KMS-11 (cell line): ENCODE results near the gene LHB.

Experiments used
- H2AFZ ChIP-seq: fragments of 200-600 bp; sonication (generic); 2 replicates; pipeline ENCODE4 v1.6.1; 2016; ENCODE audit warnings: antibody characterized with exemption, mixed run types, low read depth
- H3K27ac ChIP-seq: fragments of 200-600 bp; sonication (generic); 2 replicates; pipeline ENCODE4 v1.6.1; 2016; ENCODE audit warnings: mild to moderate bottlenecking, mixed run types
- H3K27me3 ChIP-seq: fragments of 200-600 bp; sonication (generic); 2 replicates; pipeline ENCODE4 v1.6.1; 2017; ENCODE audit warnings: mild to moderate bottlenecking, low read depth, mixed run types, moderate library complexity; ENCODE audit not compliant: insufficient read depth
- H3K36me3 ChIP-seq: fragments of 200-600 bp; sonication (generic); 2 replicates; pipeline ENCODE4 v1.6.1; 2017; ENCODE audit warnings: mild to moderate bottlenecking, mixed run types; ENCODE audit not compliant: insufficient read depth
- H3K4me1 ChIP-seq: fragments of 200-600 bp; sonication (generic); 2 replicates; pipeline ENCODE4 v1.6.1; 2016; ENCODE audit warnings: mild to moderate bottlenecking, low read depth, mixed run types; ENCODE audit not compliant: poor library complexity, severe bottlenecking
- H3K4me2 ChIP-seq: fragments of 200-600 bp; sonication (generic); 2 replicates; pipeline ENCODE4 v1.7.0; 2016; ENCODE audit warnings: mild to moderate bottlenecking, mixed run types
- H3K4me3 ChIP-seq: fragments of 200-600 bp; sonication (generic); IDR thresholded peaks from 2 replicates; pipeline ENCODE4 v1.6.1; 2017; ENCODE audit warnings: low read depth, low read length, mixed read lengths; ENCODE audit not compliant: insufficient read depth
- H3K79me2 ChIP-seq: fragments of 200-600 bp; sonication (generic); 2 replicates; pipeline ENCODE4 v1.6.1; 2016; ENCODE audit warnings: low read depth, mixed run types; ENCODE audit not compliant: insufficient read depth
- H3K9ac ChIP-seq: fragments of 200-600 bp; sonication (generic); 2 replicates; pipeline ENCODE4 v1.6.1; 2016; ENCODE audit warnings: mild to moderate bottlenecking, mixed run types
- H4K20me1 ChIP-seq: fragments of 200-600 bp; sonication (generic); 2 replicates; pipeline ENCODE4 v1.6.1; 2016; ENCODE audit warnings: mild to moderate bottlenecking, mixed run types; ENCODE audit not compliant: insufficient read depth
- TF ChIP-seq, protein P1 (sequence below): fragments of 200-600 bp; sonication (generic); conservative IDR thresholded peaks from 2 replicates; pipeline ENCODE4 v1.6.1; 2017; ENCODE audit warnings: low read depth, mild to moderate bottlenecking, antibody characterized with exemption, low read length, moderate library complexity, mixed read lengths

The LHB gene

DNA sequence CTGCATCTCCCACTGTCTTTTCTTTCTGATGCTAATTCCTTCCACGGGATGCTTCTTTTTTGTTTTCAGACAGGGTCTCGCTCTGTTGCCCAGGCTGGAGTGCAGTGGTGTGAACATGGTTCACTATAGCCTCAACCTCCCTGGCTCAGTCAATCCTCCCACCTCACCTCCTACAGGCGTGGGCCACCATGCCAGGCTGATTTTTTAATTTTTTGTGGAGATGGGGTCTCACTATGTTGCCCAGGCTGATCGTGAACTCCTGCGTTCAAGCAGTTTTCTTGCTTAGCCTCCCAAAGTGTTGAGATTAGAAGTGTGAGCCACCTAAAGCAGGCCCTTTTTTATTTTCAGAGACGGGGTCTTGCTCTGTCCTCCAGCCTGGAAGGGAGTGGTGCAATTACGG, 28.6 kb downstream of the LHB start:
- H3K4me3 ChIP-seq, result no peak overlapping the region
- no peaks in the 10 kb centered on the region for H3K27me3 ChIP-seq
- H3K79me2 ChIP-seq, result peaks cover 21% of the 10 kb centered on the region; the same call in 1 of the 2 replicates
- H2AFZ ChIP-seq, result no peak overlapping the region
- no peak overlapping the region for H3K27ac ChIP-seq
- H3K36me3 ChIP-seq, result no peaks in the 10 kb centered on the region
- TF ChIP-seq, protein P1, sequence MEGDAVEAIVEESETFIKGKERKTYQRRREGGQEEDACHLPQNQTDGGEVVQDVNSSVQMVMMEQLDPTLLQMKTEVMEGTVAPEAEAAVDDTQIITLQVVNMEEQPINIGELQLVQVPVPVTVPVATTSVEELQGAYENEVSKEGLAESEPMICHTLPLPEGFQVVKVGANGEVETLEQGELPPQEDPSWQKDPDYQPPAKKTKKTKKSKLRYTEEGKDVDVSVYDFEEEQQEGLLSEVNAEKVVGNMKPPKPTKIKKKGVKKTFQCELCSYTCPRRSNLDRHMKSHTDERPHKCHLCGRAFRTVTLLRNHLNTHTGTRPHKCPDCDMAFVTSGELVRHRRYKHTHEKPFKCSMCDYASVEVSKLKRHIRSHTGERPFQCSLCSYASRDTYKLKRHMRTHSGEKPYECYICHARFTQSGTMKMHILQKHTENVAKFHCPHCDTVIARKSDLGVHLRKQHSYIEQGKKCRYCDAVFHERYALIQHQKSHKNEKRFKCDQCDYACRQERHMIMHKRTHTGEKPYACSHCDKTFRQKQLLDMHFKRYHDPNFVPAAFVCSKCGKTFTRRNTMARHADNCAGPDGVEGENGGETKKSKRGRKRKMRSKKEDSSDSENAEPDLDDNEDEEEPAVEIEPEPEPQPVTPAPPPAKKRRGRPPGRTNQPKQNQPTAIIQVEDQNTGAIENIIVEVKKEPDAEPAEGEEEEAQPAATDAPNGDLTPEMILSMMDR, result no peak
- no peak overlapping the region for H3K9ac ChIP-seq
- no peaks in the 10 kb centered on the region for H4K20me1 ChIP-seq
- peaks cover 5% of the 10 kb centered on the region for H3K4me1 ChIP-seq
- H3K4me2 ChIP-seq, result no peak overlapping the region

DNA sequence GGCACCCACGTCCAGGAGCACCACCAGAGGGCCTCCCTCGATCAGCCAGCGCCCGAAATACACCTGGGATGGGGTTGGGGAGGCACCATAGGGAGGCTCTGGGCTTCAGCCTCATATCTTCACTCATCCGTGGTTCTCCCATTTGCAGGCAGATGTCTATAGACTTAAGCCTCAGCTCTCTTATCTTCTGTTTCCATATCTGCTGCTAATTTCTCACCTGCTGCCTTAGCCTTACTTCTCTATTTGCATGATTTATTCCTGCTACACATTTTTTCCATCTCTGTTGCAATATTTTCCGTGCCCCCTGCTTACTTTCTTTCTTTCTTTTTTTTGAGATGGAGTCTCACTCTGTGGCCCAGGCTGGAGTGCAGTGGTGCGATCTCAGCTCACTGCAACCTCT, 29.6 kb downstream of the LHB start:
- H3K4me1 ChIP-seq, result peaks cover 5% of the 10 kb centered on the region
- no peaks in the 10 kb centered on the region for H3K36me3 ChIP-seq
- H3K79me2 ChIP-seq, result peaks cover 14% of the 10 kb centered on the region; the same call in 1 of the 2 replicates
- H3K27ac ChIP-seq, result no peak overlapping the region
- H2AFZ ChIP-seq, result no peak overlapping the region
- H3K27me3 ChIP-seq, result no peaks in the 10 kb centered on the region
- TF ChIP-seq, protein P1, result no peak
- no peak overlapping the region for H3K4me3 ChIP-seq
- H3K4me2 ChIP-seq, result no peak overlapping the region
- H3K9ac ChIP-seq, result no peak overlapping the region
- no peaks in the 10 kb centered on the region for H4K20me1 ChIP-seq

DNA sequence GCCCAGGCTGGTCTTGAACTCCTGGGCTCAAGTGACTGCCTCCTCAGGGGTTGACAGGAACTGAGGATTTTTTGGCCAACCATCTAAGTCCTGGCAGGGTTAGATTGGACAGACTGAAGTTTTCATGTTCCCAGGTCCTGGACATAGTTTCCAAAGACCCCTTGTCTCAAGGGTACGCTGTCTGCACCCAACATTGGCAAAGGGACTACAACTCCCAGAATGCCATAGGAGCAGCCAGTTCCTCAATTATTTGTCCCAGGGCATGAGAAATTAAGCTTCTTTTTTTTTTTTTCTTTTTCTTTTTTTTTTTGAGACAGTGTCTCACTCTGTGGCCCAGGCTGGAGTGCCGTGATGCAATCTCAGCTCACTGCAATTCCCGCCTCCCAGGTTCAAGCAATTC, 30.7 kb downstream of the LHB start:
- Histone ChIP-seq H3K4me1 (no peaks in the 10 kb centered on the region), H3K79me2 (0 out of 2 replicates have a peak, but pooled peaks cover 3% of the 10 kb centered on the region), H3K36me3 (no peaks in the 10 kb centered on the region), H3K27ac (no peak overlapping the region), H2AFZ (no peak overlapping the region), H3K4me3 (no peak overlapping the region), H3K4me2 (no peak overlapping the region), H3K9ac (no peak overlapping the region), H4K20me1 (no peaks in the 10 kb centered on the region), H3K27me3 (no peaks in the 10 kb centered on the region)
- TF ChIP-seq, protein P1, result no peak

DNA sequence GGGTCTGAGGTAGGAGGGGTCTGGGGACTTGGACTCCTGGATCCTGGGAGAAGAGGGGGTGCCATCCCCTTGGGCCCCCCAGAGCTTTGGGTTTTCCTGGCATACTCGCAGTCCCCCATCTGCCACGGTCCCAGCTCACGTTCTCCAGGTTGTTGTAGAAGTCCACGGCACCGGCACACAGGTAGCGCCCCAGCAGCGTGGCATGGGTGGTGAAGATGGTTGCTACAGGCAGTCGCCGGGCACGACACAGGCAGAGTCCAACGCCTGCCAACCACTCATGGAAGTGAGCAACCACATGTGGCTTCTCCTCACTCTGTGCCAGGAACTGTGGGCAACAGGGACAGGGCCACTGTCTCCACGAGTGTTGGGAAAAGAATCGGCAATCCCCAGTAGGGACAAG, 31.2 kb downstream of the LHB start:
- Histone ChIP-seq H3K36me3 (no peaks in the 10 kb centered on the region), H3K4me1 (no peaks in the 10 kb centered on the region), H3K4me2 (no peak overlapping the region), H3K27me3 (no peaks in the 10 kb centered on the region), H3K27ac (no peak overlapping the region), H2AFZ (no peak overlapping the region), H3K4me3 (no peak overlapping the region), H3K9ac (no peak overlapping the region), H3K79me2 (no peaks in the 10 kb centered on the region), H4K20me1 (no peaks in the 10 kb centered on the region)
- TF ChIP-seq, protein P1, result no peak
